PC-9 (cell line): ENCODE data around the gene ARHGEF12.

Experiments
- CTCF ChIP-seq: fragments of 200-600 bp; sonication (generic); conservative IDR thresholded peaks from 2 replicates; pipeline ENCODE4 v1.6.1; 2017; ENCODE audit warnings: mixed run types, antibody characterized with exemption, mild to moderate bottlenecking, moderate library complexity
- EZH2 ChIP-seq: fragments of 200-600 bp; sonication (generic); IDR thresholded peaks from 2 replicates; pipeline ENCODE4 v1.8.0; 2017; ENCODE audit warnings: antibody characterized with exemption, low read depth

DNA sequence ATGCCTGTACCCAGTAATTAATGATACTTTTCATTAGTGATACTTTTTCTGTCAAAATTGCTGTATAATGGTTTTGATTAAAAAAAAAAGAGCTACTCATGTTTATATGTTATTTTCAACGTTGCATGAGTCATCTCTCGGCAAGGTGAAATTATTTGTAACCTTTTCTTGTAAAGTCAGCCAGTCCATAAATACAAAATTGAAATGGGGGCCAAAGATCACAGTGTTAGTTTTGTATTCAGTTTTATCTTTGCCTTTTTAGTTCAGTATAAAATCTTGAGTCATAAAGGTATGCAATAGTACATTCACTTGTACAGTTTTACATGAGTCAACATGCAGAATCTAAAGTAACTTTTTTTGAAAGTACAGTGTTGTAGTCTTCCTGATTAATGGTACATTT lies 4.3 kb downstream of the ARHGEF12 start:
- TF ChIP-seq CTCF = no peak
- no peak for TF ChIP-seq EZH2
